Stimulated activated CD4-positive, alpha-beta T cell treated with anti-CD3 and anti-CD28 coated beads, Interleukin-1b, Interleukin-23, amount 100 ng/mL, for 24 hours (primary cell): Measurements from ENCODE around the gene TMPRSS3.

Experiments
- DNase-seq, 4 experiments: peaks; one replicate each; pipeline ENCODE4 v3.0.0-alpha.2; 2020; ENCODE audit warnings: low read depth in 4 of 4, low spot score in 1 of 4

Gene TMPRSS3

DNA sequence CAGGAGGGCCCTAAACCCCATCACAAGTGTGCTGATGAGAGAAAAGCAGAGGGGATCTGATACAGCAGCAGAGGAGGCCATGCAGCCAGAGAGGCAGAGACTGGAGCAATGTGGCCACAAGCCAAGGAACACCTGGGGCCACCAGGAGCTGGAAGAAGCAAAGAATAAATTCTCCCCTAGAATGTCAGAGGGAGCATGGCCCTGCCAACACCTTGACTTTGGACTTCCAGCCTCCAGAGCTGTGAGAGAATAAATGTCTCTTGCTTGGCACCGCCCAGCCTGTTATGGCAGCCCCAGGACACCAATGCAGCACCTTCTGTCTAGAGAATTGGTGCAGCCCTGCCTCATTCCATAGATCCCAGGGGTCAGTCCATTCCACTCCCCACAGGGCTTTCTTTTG is 33.2 kb upstream of the TMPRSS3 start:
- no peak for DNase-seq

DNA sequence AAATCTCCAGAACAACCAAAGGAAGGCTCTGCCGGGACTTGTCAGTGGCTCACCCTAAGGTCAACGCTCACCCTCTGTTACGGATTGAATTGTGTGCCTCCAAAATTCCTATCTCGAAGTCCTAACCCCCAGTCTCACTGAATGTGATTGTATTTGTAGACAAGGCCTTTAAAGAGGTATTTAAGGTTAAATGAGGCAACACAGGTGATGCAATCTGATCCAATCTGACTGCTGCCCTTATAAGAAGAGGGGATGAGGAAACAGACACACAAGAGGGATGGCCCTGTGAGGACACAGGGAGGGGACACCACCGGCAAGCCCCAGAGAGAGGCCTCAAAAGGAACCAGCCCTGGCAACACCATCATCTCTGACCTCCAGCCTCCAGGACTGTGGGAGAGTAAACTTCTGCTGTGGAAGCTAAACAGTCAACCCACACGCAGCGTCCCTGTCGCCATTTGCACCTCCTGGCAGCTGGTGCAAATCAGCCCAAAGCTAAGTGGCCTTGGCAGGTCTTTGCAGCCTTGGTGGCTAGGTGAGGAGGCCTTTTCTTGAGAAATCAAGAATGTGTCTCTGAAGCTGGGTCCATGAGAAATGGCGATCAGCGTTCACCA is 32.1 kb upstream of the TMPRSS3 start:
- DNase-seq, result no peak

DNA sequence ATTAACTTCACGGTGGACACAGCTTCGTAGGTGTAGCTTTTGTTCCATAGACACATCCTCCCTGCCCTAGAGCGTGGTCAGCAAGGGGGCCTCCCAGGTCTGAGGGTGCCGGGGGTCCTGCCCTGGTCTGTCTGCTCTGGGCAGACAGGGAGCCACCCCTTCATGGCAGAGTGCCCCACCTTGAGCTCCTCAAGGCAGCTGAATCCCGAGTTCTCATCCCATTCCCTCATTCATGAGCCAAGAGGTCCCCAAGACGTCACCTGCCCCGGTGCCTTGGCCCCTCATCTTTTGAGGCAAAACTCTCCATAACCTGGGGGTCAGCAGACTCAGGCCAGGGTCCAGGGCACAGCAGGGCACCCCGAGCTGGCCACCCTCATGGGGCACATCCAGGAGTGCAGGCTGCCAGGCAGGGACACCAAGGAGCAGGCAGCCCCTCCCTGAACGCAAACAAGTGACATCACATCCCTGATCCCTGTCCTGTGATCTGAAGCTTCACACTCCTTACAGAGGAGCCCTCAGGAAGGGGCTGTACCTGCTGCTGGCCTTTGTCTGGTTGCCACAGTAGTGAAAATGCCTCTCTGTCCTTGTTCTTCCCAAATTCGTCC is 31.1 kb upstream of the TMPRSS3 start:
- no peak for DNase-seq

DNA sequence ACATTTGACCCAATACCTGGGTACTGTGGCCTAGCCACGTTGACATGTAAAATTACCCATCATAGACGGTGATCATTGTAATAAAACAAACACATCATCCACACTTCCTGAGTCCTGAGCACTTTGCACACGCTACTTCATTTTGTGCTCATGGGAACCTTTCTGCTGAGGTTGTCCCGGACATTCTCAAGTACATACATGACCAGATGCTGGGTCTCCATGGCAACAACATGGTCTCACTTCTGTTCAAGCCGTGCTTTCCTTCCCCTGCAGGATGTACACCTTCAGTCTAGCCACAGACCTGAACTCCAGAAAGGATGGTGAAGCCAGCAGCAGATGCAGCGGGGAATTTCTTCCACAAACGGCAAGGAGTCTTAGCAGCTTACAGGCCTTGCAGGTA is 30.6 kb upstream of the TMPRSS3 start:
- no peak for DNase-seq

DNA sequence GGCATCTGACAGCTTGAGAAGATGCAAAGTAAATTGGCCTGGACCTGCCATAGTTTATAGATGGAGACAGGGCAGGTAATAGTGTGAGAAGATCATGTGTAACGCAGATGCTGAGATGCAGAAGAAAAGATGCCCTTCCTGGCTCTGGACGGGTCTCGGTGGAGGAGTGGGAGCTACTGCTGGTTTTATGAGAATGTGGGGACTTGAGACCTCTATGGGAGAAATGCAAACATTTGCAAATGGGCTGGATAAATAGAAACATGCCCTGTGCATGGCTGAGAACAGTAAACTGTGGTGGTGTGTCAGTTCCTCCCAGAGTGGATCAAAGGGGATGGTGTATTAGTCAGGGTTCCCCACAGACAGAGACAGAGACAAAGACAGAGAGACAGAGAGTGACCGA is 29.7 kb upstream of the TMPRSS3 start:
- no peak for DNase-seq

DNA sequence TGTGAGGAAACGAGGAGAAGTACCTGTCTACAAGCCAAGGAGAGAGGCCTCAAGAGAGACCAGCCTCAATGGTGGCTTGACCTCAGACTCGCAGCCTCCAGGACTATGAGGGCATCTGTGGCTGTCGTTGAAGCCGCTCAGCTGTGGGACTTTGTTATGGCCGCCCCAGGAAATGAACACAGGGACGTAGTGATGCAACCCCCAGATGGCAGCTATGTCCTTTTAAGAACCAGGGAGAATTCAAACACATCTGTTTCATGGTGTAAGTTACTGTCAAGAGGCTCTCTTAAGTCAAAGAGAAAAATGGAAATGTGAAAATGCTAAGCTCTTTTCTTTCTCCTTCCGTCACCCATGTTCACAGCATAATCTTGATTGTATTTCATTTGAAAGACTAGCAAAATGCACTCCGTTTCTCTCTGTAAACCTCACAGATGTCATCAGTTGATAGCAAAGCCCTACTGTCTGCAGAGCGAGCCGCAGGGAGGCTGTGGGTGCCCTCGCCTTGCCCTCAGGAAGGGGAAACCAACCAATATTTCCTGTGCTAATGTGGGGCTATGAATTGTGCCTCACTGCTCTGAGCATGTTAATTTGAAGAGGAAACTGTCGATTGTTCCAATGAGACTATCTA is 29.2 kb upstream of the TMPRSS3 start:
- no peak for DNase-seq

DNA sequence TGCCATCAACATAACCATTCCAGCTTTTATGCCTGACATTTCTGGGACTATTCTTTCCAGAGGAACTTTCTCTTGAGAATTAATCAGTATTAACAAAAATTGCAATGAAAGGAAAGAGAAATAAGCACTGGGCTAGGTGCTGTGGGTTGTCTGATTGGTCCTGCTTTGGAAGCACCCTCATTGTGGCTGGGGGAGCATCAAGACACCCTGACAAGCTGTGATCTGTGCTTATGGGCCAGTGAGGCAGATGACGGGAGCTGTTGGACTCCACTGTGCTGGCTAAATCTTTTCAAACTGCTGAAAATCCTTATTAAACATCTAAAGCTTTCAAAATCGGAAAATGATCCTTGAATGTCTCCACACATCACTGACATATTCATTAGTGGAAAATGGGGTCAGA is 27.8 kb upstream of the TMPRSS3 start:
- no peak for DNase-seq

DNA sequence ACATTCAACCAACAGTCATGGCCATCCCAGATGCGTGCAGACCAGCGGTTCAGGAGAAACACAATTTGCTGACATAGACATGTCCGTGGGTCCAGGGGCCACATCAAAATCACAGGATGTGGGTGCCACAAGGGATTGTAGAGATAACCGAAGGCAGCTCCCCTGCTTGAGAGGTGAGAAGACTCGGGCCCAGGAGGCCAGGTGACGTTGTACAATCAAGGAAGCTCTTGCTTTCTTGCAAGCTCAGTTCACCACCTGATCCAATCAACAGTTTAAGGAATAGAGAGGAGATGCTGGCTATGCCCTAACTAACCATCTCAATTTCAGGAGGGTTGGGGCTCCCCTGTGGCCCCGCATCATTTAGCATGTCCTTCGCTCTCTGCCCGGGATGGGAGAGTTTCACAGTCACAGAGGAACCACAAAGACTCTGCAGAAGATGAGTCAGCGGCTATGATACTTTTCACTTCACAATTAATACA is 27.4 kb upstream of the TMPRSS3 start:
- DNase-seq, result no peak

DNA sequence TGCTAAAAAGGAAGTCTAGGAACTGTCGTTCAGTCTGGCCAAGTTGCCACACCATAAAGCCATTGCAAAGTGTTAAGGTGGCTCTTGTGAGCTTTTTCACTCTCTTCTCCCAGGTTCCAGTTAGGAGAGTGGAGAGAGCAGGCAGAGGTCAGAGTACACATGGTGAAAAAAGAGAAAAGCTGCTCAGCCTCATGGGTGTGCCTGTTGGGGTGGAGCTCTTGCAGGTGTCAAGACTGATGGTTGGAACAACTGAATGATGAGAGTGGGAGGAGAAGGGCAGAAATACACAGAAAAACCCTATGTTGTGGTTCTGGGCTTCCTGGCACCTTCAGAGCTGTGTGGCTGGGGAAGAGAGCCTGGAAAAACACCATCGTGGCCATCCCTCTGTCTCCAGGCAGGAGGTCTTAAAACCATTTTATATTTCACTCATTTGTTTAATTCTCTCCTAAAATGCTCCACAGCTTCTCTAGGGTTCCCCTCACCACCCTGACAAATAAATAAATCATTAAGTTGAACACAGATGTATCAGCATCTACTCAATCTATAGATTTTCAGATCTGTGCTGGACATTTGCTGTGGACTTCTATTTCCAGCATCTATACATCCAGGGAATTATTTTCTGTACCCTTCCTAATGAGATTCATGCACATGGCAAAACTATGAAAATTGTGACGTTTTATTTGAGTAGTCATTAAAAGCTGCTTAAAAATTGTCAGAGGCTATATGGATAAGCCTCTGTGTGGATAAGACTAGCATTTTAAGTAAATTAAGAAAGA is 25.4 kb upstream of the TMPRSS3 start:
- DNase-seq, result no peak

DNA sequence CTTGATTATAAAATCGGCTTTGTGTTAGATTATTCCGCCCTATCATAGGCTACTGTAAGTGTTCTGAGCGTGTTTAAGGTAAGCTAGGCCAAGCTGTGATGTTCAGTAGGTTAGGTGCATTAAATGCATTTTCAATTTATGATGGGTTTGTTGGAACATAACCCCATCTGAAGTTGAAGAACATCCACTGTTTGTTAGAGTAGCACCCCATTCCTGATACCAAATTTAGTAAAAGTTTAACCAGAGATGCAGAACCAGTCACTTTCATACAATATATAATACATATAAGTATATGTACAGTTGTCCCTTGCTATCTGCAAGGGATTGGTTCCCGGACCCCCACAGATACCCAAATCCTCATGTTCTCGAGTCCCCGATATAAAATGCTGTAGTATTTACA is 24.0 kb upstream of the TMPRSS3 start:
- no peak for DNase-seq

DNA sequence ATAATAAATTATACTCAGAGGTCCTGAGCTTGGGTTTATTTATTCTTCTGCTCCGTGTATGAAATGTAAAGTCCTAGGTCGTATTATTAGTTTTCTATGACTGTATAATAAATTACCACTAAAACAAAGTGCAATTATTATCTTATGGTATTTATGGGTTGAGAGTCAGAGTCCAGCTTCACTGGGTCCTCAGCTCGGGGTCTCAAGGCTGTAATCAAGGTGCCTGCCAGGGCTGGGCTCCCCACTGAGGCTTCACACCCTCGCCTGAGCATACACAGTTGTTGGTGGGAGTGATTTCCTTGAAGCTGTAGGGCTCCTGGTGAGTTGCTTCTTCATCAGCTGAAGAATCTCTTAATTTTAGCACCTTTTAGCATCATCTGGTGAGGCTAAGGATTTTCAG is 23.0 kb upstream of the TMPRSS3 start:
- no peak for DNase-seq

DNA sequence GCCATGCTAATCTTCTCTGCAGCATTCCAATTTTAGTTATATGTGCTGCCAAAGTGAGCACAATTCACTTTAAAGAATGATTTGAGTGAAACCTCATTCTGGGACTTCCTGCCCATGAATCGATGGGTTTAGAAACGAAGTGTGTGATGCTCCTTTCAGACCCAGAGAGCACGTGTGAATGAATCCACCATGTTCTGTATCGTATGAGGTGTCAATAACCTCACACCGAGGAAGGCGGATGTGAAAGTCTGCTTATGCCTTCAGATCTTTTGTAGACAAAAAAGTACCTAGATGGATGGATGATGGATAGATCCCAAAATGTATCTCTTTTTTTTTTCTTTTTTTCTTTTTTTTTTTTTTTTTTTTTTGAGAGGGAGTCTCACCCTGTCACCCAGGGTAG is 21.7 kb upstream of the TMPRSS3 start:
- no peak for DNase-seq

DNA sequence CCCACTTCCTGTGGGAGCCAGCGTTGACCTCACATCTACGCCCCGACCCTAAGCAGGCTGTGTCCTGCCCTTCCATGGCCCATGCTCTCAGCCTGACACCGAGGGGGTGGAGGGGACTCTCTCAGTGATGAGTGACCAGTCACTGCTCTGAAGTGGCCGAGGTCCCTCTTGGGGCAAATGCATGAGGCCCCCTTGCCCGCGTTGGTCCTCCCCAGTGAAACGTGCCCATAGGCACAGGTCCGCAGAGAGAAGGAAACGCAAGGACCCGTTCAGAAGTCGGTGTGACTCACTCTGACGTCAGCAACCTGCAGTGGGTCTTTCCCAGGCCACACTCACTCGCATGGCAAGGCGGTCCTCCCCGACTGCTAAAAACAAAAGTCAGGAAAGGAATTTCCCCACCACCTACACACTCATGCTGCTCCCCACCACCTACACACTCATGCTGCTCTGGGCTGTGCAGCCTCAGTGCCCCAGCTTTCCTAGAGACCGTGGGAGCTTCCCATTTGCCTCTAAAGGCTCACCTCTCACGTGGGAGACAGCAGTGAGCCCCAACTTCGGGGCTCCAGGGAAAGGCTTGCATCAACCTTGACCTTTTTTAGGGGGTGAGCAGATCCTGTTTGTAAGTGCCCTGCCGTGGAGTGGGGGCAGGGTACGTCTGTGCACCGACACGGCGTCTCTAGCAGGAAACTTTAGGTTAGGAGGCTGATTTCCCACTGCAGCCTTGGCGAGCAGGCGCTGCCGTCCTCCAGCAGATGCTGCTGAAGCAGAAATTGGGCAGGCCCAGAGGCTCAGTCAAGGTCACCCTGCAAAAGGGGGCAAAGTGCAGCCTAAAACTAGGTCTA is 19.3 kb upstream of the TMPRSS3 start:
- peak; percentile 84 to 95 (median 89) for DNase-seq

DNA sequence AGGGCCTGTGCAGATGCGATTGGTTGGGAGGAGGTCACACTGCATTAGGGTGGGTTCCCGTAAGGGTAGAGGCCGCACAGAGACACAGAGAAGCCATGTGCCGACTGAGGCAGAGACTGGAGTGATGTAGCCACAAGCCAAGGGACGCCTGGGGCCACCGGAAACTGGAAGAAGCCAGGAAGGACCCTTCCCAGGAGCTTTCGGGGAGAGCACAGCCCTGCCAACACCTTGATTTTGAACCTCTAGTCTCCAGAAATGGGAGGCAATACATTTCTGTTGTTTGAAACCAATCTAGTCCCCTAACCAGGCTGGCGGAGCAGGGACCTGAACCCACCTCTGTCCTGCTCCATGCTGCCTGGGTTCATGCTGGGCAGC is 18.7 kb upstream of the TMPRSS3 start:
- DNase-seq, result no peak

DNA sequence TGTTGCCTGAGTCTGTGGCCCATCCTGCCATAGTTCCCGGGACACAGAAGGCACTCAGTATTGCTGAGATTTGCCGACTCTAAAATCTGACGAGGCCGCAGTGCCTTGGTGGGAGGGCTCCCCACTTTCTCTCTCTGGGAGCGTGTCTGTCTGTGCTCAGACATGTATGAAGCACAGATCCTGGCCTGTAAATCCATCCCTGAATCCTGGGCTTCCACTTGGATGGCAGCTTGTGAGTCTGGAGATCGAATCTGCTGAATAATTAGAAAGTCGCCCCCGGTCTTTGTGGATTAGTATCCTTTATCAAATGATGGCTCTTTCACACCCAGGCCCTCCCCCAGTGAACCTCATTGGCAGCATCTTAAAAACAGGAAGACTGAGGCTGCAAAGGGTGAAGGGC is 18.2 kb upstream of the TMPRSS3 start:
- no peak for DNase-seq

DNA sequence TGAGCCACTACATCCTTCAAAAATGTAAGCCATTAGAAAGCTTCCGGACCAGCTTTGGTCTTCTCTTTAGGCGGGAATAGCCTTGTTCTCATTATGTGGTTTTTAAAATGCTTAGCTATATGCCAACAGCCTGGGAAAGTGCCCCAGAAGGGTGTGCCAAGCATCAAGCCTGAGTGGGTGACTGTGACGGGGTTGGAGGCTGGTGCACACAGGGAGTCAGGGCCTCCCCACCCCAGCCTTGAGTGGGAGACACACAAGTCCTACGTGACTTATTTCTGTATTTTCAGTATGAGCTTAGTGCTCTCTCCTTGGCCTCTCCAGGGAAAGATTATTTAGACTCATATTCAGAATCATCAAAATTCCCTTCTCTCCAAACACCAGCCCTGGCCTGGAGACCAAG is 17.6 kb upstream of the TMPRSS3 start:
- peak in 1 of 4 experiments; percentile 58 for DNase-seq

DNA sequence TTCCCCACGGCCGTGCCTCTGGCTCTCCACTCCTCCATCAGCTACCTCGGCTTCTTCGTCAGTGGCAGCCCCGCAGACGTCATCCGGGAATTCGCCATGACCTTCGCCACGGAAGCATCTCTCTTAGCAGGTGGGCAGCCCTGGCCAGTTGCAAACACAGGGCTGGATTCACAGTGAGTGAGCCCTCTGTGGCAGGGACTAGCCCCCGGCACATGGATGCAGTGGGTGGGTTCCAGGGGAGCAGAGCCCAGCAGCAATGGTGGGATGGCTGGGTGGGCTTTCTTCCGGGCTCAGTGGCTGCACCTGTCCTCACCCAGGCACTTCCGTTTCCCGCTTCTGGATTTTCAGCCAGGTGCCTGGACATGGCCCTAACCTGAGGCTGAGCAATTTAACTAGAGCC is 17.2 kb upstream of the TMPRSS3 start:
- no peak for DNase-seq

DNA sequence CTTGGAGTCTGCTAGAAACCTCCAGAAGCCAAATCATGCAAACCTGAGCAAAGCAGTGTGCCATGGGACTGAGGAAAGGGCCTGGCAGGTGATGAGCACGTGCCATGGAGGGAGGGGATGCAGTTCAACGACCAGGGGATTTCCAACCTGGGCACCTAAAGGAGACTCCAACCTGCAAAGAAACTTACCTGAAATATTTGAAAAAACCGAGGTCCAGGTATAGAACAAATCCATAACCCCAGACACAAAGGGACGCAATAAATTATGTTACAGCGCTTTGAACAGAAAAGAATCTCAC is 16.7 kb upstream of the TMPRSS3 start:
- no peak for DNase-seq

DNA sequence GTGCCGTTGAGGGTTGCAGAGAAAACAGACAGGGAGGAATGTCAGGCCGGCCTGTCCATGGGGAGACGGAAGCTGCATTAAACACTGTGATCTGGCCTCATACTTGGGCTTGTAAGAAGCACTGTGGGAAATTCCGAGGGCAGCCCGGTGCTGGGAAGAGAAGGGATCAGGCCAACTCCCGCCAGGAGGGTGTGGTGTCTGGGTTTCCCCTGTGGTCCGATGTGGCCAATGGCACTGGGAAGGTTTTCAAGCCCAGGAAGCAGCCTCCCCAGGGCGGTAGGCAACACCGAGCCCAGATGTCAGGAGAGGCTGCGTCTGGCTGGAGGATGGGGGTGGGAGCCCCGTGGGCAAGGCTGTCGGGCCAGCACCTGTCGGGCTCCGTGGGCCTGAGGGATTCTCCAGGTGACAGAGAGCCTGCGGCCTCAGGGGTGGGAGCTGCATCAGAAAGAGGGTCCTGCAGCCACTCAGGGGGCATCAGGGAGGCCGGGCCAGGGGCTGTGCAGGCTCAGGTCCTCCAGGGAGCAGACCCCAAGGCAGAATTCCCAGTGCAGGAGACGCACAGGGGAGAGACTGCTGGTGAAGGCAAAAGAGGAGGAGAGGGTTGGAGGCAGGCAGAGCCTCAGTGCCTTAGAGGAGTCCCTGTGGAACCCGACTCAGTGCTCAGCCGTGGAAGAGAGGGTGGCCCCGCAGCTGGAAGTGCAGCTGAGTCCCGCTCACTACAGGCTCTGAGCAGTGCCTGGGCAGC is 16.2 kb upstream of the TMPRSS3 start:
- no peak for DNase-seq

DNA sequence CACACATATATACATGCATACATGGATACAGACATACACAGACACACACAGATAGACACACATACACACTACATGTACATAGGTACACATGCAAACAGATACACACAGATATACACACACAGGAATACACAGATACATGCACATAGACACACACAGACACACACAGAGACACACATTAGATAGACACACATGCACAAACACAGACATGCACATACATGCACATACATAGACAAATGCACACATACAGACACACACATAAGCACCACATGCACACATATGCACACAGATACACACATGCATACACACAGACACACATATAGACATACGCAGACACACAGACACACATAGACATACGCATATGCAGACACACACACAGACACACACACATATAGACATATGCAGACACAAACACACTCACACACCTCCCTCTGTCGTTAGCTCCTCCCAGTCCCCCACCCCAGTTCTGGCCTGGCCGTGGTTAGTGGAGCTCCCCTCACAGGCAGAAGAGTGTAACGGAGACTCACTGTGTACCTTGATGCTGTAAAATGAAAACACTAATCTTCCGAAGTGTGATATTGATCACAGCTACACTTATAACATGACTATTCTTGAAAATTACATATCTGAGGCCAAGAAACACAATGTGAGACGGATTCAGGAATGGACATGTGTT is 15.5 kb upstream of the TMPRSS3 start:
- DNase-seq, result no peak
